NCI-H128 (cell line): ENCODE data around the gene EBLN2.

ENCODE experiments used
- DNase-seq: peaks from one replicate; lab custom pipeline; 2025; ENCODE audit not compliant: unreplicated experiment; lab: John Stamatoyannopoulos, UW

The EBLN2 gene

DNA sequence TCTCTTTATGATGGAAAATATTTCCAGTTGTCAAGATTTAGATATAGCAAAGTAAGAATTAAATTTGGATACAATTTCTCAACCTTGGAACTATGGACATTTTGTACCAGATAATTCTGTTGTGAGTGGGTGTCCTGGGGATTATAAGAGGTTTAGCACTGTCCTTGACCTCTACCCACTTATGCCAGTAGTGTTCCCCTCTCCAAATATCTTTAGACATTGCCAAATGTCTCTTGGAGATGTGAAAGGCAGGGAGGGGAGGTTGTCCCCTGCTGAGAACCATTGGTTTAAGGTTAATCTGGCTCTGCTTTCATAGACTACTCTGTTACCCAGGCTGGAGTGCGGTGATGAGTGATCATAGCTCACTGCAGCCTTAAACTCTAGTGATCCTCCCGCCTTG, at the start of gene EBLN2:
Gene EBLN2 (plus strand): TSS at position 244 of the 400 bp plus-strand sequence. CDS start 423 bp downstream, outside the sequence.
- no peak for DNase-seq

DNA sequence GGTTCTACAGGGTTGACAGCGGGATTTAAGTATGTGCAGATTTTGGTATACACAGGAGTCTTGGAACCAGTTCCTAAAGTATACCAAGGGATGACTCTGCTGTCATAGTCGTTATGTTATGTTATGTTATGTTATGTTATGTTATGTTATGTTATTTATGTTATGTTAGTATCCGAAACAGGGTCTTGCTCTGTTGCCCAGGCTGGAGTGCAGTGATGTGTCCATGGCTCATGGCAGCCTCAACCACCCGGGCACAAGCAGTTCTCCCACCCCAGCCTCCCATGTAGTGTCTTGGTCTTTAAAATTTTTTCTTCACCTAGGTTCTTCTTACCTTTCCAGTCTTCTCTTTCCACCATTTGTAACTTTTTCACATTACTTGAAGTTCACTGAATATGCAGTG, 43.2 kb upstream of the EBLN2 start:
- no peak for DNase-seq

DNA sequence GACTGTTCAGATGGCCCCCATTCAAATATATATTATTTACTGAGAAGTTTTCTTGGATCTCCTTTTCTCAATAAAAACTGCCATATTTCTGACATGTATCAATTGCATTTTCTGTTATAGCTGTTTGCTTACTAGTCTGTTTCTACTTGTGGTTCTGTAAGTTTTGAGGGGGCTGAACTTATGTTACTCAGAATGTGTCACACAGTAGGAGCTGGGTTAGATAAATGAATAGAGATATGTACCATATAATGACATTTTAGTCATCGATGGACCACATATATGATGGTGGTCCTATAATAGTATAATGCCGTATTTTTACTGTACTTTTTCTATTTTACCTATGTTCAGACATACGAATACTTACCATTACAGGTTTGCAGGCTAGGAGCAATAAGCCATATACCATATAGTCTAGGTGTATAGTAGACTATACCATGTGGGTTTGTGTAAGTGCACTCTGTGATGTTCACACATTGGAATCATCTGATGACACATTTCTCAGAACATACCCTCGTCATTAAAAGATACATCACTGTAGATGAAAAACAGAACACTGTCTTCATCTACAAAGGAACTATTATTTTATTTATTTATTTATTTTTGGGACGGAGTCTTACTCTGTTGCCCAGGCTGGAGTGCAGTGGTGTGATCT, 42.5 kb upstream of the EBLN2 start:
- DNase-seq: no peak

DNA sequence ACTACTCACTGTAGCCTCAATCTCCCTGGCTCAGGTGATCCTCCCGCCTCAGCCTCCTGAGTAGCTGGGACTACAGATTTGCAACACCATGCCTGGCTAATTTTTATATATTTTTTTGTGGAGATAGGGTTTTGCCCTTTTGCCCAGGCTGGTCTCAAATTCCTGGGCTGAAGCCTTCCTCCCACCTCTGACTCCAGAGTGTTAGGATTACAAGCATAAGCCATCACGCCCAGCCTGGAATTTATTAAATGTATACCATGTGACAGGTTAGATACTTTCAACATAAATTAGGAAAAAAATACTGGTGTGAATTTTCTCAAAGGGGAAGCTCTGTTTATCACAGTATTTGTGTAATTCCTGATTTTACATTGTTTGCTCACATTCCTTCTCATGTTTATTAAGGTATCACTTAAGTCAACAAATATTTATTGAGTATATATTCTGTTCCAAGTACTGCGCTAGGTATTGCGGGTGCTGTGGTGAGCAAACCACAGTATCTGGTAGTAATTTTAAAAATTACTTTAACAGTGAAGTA, 40.1 kb upstream of the EBLN2 start:
- no peak for DNase-seq

DNA sequence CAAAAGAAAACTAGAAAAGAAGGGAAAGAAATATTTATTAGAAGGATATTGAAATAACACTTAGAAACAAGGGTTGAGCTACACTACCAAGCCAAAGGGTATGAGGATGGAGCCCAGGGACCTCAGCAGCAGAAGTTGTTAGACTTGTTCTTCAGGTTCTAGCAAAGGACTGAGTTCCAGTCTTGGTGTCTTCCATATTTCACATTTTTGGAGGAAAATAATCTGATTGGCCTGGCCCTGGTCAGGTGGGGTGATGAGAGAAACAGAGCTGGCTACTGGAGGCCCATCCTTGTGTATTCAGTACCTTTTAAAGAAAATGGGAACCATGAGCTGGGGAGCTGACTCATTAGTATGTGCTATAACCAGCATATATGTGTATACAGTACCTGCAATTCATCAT, 36.6 kb upstream of the EBLN2 start:
- DNase-seq: no peak

DNA sequence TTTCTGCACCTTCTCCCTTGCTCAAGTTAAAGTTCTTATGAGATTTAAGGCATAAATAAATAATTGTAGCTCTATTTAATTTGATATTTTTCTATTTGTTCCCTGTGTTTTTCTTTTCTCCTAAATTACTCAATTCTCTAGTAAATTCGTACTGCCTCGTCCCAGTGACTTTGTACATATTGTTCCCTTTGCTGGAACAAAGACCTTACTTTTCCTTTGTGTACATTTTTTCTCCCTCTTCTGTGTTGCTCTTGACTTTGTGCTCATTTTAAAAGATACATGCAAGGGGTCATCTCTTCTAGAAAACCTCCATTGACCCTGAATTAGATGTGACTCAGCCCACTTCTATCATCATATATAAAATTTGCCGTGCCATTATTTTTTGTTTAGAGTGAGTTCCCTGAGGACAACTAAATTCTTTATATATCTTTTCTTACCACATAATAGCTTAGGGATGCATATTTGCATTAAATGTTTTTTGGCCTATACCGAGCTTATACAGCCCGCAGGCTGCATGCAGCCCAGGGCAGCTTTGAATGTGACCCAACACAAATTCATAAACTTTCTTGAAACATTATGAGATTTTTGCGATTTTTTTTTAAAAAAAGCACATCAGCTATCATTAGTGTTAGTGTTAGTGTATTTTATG, 35.2 kb upstream of the EBLN2 start:
- no peak for DNase-seq

DNA sequence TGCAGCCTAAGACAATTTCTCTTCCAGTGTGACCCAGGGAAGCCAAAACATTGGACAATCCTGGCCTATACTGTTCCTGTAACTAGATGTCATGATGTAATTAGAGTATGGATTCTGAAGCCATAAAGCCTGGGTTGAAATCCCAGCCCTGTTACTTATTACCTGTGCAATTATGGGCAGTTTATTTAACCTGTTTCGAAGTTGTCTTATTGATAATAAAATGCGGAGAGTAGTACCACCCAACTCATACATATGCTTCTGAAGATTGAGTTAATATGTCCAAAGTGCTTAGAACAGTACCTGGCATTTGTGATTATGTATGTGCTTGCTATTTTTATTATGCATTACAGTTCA, 34.7 kb upstream of the EBLN2 start:
- DNase-seq: no peak

DNA sequence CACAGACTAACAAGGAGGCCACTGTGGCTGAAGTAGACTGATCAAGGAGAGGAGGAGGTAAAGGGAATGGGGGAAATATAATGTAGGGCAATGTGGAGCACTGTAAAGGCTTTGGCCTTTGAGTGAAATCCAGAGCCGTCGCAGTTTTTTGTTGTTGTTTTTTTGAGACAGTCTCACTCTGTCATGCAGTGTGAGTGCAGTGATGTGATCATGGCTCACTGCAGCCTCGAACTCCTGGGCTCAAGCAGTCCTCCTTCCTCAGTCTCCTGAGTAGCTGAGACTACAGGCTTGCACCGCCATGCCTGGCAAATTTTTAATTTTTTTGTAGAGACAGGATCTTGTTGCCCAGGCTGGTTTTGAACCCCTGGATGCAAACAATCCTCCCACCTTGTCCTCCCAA, 32.7 kb upstream of the EBLN2 start:
- no peak for DNase-seq

DNA sequence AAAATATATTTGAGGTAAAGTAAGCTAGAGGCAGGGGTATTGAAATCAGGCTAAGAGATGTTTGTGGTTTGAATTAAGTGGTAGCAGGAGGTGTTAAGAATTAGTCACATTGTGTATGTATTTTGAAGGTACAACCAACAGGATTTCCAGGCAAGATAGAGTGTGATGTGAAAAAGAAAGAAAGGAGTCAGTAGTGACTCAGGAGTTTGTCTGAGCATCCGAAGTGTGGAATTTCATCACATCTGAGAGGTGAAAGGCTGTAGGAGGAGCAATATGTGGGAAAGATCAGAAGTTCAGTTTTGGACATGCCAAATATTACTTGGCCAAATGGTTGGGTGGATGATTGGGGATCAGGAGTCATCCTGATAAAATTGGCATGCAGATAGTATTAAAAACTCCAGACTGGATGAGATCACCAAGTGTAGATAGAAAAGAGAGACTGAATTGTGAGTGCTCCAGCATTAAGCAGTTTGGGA, 32.1 kb upstream of the EBLN2 start:
- DNase-seq: no peak

DNA sequence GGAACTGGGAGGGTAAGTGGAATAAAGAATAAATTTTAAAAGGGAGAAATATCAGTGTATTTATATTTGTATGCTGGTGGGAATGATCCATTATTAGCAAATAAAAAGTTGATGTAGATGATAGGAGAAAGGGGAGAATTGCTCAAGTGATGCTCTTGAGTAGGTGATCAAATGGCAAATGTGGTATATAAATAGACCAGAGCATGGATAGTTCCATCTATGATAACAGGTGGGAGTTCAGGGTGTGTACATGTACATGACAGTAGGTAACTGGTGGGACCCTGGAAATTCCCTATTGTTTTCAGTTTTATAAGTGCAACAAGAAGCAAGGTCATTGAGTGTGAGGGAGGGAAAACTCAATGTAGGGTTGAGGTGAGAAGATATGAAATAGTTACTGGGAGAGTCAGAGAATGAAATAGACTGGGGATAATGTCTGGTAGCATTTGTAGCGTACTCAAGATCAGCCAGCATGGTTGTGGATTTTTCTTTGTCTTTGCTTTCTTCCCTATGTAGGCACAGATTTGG, 31.3 kb upstream of the EBLN2 start:
- no peak for DNase-seq

DNA sequence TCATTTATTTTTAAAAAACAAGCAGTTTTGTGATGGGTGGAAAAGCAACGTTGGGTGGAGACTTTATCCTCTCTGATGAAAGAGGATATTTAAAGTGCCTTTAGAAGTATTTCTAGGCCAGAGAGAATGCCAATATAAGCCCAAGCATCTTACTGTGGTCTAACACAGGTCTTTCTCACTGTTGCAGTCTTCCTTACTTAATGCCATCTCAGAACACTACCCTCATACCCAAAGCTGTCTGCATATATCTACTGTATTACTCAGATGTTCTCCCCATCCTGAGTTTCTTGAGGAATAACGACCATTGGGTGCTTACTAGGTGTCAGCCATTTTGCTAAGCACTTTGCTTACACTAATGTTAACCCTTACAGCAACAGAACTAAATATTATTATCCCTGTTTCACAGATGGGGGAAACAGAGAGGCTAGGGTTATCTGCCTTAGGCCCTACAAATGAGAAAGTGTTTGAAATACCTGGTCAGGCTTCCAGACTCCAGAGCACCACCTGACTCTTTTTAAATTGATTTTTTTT, 29.8 kb upstream of the EBLN2 start:
- DNase-seq: no peak

DNA sequence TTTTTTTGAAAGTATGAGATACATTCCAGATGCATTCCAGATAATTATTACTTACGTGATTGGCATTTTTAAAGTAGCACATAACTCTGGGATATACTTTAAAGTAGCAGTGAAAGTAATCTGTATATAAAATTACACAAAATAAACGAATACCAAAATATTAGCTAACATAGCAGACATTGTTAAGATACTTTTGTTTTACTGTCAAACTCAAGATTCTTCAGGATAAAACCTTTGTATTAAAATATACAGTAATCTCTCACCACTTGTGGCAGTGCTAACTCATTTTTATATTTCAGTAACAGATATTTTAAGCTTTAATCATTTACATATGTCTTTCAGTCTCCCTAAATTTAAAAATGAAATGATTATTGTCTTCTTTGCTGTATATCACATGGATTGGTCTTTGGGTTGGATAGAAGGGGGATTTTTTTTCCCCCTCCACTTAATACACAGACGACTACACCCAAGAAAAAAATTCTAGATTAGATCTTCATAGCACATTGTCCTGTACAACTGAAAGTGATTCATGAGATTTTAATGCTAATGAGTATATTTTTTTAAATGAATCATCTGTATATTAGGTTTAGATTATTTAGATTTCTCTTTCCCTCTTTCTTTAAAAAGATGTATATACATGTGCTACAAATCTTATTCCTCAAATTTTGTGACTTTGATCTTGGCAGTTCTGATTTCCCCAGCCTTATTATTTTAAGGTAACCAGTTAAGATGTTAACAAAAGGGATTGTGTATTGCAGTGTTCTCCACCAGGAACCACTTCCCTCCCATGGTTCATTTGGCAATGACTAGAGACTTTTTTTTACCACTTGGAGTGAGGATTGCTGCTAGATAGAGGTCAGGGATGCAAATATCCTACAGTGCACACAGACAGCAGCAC, 24.5 kb upstream of the EBLN2 start:
- no peak for DNase-seq

DNA sequence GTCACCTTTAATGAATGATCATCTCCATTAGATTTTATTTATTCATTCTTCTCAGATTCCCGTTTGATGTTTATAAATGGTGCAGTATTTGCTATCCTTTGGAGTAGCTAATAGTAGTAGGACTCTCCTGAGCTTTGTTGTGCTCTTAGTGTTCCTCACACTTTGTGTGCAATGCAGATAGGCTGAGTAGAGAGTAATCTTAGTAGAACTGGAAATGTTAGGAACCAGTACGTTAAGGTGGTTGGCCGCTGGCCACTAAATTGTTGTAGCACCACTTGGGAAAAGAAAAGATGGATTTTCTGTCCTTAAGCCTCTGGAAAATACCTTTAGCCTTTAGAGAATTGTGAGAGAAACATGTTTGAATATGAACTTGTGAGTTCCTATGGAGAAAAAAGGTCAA, 19.9 kb upstream of the EBLN2 start:
- DNase-seq: no peak

DNA sequence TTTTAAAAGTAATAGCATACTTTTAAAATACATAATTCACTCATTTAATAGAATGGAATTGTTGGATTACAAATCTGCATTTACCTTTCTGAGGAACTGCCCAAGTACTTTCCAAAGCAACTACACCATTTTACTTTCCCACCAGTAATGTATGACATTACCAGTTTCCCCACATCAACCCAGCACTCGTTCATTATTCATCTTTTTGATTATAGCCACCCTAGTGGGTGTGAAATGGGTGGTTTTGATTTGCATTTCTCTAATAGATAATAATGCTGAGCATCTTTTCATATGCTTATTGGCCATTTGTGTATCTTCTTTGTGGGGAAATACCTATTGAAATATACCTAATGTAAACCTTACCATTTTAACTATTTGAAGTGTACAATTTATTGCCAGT, 18.0 kb upstream of the EBLN2 start:
- DNase-seq: no peak

DNA sequence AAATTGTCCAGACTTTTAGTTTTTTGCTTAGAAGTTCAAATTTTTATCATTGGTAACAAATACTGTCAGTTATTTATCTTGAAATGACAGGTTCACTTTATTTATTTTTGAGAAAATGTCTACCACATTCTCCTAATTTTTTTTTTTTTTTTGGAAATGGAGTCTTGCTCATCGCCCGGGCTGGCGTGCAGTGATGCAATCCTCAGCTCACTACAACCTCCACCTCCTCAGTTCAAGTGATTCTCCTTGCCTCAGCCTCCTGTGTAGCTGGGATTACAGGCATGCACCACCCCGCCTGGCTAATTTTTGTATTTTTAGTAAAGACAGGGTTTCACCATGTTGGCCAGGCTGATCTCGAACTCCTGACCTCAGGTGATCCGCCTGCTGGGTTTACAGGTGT, 16.1 kb upstream of the EBLN2 start:
- DNase-seq: no peak

DNA sequence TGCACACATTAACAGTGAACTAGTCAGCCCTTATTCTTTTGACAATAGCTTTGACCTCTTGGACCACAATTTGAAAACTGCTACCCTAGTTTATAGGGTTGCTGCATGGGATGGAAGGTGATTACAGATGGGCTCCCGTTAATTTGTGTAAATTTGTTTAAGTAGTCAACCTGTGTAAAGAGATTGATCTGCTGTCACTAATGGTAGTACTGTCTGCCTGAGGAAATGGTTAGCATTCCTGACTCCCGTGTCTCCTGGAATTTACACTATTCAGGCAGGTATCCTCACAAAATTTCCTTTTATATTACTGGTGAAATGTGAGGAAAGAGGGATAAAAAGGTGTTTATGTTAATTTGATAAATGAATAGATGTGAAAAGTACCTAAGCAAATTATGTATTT, 15.3 kb upstream of the EBLN2 start:
- DNase-seq: no peak

DNA sequence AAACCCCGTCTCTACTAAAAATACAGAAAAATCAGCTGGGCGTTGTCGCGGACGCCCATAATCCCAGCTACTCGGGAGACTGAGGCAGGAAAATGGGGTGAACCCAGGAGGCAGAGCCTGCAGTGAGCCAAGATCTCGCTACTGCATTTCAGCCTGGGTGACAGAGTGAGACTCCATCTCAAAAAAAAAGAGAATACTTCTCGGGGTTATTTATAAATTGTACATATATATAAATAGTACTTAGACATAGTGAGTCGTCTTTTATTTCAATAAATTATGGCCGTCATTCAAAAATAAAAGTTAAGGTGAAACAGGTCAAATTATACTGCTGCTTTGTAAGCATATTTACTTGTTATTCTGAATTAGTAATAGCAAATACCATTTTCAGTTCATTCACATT, 12.1 kb upstream of the EBLN2 start:
- DNase-seq: no peak

DNA sequence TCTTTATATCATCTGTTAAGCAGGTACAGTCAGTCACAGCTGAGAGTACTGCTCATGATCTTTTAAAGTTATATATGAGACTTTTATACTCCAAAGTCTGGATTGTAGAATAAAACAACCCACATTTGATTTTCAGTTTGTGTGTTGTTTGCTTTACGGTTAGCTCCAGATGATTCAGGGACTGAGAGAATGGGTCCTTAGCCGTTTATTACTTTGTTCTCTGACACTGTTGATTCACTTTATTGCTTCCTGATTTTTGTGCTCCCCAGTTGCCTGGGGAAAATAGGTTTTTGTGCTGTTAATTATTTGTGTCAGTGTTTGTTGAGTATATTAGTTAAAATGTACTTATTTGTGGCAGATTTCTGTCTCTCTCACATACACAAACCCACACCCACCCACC, 8.6 kb upstream of the EBLN2 start:
- no peak for DNase-seq

DNA sequence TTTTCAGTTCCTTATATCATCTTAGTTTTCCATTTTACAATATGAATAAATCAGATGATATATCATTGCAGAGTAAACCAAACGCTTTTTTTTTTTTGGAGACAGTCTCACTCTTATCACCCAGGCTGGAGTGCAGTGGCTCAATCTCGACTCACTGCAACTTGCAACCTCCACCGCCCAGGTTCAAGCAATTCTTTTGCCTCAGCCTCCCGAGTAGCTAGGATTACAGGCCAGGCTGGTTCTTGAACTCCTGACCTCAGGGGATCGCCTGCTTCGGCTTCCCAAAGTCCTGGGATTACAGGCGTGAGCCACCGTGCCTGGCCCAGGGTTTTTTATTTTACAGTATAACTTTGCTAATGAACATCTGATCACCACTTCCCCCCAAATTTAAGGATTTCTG, 5.9 kb upstream of the EBLN2 start:
- no peak for DNase-seq

DNA sequence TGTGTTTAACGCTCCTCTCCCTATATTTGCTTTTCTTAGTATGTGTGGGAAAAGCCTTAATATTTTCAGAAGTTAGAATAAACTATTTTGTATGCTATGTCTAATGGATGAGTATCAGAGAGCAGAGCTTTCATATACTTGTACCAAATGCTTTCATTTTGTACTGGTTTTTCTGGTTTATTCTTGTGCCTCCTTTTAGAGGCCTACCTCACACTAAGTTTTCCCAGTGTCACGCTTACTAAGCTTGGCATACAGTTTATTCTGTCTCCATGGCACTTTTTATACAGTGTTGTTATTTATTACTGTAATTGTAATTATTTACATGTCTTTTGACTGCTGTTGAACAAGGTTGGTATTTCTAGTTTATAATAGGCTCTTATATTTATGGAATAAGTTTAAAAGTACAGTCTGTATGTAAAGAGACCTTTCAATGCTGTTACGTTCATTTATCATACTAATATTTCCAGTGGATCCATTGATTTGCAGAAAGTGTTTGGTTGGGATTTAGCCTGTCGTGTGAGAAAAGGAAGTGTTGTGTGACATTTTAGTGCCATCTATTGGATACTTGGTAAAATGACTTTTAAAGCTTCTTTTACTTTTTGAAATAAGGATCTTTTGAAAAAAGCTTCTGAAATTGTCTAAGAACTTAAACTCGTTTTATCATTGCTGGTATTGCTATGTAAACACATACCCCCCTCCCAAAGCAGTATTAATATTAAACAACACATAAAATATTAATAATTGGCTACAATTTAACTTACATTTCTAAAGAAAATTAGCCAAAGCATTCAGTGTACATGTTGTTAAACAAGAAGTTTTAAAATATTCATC, 5.2 kb upstream of the EBLN2 start:
- DNase-seq: no peak

DNA sequence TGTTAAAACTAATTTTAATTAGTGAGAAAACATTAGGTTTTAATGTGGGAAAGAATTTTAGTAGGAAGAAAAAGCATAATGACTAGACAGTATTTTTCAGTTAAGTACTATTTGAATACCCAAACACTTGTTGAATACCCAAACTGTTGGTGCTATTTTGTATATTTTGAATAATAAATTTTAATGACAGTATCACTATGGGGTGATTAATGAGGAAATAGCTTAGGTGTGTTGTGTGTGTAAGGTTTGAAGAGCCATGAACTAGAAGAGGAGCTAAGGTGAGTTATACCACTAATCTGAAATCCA, 4.7 kb upstream of the EBLN2 start:
- DNase-seq: no peak
